CD4-positive, alpha-beta T cell treated with Interleukin-4 for 1 hour (primary cell): ENCODE data around the gene TUBGCP6.

Experiments used
- DNase-seq, 2 donors: peaks; one replicate each; pipeline ENCODE4 v3.0.0-alpha.2; 2020 to 2022

TUBGCP6 gene, protein sequence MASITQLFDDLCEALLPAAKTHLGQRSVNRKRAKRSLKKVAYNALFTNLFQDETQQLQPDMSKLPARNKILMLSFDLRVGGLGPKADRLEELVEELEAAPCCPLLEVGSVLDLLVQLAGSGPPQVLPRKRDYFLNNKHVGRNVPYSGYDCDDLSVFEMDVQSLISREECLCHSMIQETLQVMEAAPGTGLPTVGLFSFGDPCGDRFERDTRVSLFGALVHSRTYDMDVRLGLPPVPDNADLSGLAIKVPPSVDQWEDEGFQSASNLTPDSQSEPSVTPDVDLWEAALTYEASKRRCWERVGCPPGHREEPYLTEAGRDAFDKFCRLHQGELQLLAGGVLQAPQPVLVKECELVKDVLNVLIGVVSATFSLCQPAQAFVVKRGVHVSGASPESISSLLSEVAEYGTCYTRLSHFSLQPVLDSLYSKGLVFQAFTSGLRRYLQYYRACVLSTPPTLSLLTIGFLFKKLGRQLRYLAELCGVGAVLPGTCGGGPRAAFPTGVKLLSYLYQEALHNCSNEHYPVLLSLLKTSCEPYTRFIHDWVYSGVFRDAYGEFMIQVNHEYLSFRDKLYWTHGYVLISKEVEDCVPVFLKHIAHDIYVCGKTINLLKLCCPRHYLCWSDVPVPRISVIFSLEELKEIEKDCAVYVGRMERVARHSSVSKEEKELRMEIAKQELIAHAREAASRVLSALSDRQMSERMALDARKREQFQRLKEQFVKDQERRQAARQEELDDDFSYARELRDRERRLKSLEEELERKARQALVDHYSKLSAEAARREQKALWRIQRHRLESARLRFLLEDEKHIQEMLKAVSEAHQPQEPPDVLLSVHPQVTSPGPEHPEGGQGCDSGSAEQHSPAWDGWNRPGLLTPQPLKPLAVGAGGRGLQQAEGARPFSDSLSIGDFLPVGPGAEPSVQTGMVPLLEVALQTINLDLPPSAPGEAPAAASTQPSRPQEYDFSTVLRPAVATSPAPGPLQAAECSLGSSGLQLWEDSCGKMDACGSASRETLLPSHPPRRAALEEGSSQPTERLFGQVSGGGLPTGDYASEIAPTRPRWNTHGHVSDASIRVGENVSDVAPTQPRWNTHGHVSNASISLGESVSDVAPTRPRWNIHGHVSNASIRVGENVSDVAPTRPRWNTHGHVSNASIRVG (N-terminal part only)

DNA sequence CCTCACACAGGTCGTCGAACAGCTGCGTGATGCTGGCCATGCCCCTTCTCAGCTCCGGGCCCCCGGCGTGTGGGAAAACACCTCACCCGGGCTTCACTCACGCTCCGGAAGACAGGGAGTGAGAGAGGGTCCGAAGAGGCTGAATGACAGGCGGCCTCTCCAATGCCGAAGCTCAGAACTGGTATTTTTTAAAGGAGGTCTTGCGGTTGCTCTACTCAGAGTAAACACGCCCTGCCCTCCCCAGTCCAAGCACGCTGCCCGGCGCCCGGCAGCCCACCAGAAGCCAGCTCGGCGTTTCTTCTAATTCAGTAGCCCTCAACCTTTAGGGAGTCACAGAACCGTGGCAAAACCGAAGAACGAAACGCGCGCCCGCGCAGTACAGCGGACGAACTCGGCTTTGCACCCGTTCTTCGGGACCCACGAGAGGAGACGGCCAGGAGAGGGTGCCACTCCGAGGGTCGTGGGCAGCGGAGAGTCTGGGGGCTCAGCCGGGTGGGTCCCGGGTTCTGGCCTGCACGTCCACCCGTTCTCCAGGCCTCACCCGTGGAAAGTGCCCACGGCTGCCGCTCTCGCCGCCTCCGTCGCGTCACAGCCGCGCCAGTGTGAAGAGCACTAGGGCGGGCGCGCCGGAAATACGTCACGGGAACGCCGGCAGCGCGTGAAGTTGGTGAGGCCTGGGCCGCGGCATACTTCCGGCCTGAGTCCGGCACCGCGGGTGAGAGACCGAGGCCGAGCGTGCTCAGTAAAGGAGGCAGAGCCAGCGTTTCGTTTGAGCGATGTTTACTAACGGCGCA lies at the start of gene TUBGCP6:
TSS of gene TUBGCP6 (minus strand) at position 604 of the 794 bp plus-strand sequence. CDS start at position 40, 564 bp downstream.
- DNase-seq = peak; percentile 90 to 91

DNA sequence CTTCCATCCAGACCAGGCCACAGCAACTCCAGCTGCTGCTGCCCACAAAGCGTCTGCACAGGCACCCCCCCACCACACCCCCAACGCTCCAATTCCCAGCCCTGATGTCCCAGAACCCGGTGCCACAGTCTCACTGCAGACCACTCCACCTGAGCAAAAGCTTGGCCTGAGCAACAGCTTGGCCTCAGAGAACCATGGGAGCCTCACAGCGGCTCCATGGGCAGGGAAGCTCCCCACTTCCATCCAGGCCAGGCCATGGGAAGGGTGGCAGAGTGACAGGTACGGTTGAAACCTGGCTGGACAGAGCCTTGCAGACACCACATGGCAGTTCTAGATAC lies 49.5 kb upstream of the TUBGCP6 start:
- DNase-seq = no peak

DNA sequence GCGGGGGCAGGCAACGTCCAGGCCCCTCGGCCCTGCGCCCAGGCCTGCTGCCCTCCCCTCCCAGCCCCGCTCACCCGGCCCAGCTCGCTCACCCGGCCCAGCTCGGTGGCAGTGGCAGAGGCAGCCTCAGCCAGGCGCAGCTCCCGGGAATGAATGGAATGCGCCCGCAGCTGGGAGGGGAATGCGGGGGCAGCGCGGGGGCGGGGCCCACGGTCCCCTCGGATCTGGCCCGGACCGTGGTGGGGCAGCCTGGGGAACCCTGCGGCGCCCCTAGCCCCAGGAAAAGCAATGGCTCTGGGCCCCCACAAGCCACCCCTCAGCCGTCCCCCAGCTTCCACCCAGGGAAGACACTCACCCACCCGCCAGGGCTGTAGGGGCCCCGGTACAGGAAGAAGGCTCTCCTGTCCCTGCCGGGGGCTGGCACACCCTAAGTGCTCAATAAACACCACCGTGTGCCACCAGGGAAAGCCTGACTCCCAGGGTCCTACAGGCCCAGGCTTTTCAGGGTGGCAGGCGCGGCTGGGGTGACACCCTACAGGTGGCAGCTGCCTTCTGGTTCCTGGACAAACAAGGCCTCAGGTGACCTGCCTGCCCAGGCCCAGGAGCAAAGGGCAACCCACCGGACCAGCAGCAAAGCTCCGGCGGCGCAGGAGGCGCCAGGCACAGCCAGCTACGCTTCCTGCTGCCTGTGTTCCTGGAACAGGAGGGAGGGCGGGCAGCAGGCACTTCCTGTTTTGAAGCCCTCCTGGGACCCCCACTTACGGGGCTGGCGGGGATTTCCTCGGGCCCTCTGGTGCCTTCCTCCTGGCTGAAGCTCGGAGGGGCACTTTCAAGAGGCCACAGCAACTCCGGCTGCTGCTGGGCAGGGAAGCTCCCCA lies 48.9 kb upstream of the TUBGCP6 start:
- no peak for DNase-seq

DNA sequence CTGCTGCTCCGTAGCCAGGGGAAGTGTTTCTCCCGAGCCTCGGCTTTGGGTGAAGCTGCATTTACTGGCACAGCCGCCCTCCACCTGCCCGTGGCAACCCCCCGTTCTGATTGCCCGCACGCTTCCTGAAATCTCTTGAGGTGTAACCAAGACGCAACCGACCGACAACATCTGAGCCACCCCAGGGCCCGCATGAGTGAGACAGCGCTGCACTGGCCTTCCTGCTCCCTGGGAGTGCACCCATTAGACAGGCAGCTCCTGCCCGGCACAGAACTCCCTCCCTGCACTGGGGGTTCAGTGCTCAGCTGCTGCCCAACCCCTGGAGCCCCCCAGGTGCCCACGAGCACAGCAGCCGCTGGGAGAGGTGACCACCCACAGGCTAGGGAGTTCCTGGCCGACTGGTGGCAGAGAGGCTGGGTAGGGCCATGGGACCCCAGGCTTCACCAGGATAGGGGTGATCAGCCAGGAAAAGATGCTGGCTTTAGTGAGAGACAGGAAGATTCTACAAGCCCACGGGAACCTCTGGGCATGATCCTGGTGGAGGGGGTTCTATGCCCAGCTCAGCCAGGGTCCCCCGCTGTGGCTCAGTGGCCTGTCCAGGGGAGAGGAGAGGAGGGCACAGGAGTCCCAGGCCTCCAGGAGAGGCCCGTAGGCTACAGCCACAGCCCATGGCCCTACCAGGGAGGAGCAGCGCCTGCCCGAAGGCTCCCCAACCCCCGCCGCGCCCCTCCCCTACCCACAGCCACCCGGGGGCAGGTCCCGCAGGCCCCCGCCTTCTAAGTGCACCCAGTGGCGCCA lies 48.0 kb upstream of the TUBGCP6 start:
- DNase-seq = peak in 1 of 2 donors; percentile 47

DNA sequence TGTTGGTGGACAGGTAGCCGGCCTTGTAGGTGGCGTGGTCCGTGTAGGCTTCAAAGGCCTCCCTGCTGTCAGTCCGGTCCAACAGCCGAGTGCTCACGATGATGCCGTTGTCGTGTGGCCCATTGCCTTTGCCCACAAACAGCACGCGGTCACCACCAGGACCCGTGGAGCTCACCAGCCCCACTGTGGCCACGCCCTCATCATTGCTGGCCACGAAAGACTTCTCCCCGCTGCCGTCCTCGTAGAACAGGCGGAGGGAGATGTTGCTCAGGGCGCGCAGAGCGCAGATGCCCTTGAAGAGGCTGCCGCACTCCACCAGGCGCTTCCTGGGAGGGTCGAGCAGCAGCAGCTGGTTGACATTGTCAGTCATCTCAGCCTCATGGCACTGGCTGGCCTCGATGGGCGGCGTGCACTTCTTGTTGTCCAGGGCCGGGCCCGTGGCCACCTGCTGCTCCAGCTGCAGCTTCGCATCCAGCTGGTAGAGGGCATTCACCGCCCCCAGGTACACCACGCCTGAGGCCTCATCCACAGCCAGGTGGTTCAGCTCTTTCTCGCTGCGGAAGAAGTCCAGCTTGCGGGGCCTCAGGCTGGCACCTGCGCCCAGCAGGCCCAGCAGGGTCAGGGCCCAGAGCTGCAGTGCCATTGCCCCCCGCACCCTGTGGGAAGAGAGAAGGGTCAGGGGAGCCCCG lies 45.3 kb upstream of the TUBGCP6 start:
- DNase-seq = no peak

DNA sequence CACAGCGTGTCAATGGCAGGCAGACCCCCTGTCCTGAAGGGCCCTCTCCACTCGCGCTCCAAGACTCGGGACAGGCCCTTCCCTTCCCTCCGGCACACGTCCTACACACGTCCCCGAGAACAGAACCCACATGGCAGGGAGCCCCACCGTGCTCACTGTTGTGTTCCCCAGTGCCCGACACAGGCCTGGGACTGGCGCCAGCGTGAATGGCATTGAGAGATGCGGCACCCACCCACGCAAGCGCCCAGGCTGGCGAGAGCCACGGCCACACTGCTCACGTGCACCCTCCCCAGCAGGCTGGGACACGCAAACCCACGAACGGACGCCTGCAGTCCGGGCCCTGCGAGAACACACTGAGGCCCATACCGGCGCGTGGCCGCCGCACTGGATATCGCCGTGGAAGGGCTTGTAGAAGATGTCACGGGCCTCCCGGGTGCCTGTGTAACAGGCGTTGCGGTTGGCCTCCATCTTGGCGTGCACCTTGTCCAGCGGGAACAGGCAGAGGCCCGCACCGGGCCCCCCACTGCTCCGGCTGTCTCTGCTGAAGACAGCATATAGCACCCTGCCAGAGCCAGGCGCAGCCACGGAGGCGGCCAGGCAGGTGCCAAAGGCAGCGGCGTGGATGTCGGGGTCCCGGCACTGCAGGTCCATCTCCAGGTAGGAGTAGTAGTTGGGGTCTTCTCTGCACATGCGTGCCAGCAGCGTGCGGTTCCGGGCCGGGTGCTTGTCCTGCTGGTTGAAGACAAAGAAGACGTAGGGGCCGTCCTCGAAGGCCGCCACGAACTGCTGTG lies 44.5 kb upstream of the TUBGCP6 start:
- DNase-seq = no peak

DNA sequence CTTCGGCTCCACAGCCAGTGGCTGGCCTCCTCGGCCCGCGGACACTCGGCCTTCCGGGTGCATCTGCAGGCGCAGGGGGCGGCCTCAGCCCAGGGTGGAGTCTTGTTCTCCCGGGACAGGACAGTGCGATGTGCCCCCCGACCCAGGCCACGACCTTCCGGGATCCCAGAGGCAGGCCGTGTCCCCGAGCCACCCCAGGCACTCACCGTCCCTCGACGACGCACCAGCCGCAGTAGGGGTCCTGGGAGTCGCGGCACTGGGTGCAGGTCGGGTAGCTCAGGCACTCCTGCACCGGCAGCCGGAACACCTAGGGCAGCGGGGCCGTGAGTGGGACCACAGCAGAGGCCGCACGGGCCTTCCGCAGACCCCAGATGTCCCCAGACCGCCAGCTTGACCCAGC lies 42.9 kb upstream of the TUBGCP6 start:
- DNase-seq = no peak

DNA sequence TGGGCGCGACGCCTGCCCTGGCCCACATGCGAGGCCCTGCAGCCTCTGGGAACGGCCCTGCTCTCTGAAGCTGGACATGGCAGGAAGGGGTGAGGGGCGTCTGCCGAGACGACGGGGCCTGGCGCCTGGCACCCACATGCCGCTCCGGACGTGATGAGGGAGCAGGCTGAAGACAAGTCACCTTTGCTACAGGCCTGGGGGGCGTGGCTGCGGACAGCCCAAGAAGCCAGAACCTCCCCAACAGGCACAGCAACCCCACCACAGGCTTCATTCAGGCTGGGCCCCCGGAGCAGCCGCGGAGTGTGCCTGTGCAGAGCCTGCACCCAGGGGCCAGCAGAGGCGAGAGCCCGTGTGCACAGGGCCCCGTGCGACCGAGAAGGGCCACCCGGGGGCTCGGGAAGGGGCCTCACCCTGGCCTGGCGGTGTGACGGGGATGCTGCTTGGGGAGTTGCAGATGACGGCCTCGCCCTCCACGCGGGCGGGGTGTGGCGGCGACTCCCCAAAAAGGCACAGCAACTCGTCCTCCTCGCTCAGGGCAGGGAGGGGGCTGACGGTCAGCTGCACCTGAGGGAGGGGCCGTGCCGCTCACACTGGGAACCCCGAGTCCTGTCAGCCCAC lies 42.0 kb upstream of the TUBGCP6 start:
- DNase-seq = no peak

DNA sequence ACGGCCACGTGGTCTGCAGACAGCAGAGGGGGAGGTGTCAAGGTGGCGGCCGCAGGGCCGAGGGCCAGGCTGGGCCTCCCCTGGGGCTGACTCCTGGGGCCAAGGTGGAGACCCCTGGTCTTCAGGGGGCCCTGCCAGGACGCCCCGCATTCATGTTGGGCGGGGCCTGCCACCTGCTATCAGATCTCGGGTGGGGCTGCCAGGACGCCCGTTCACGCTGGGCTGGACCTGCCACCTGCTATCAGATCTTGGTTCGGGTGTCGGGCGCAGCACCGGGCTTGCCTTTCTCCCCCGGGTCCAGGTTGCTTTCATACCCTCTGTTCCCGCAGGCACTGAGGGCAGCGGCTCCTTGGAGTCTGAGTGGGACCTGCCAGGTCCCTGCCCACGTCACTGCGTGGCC lies 41.5 kb upstream of the TUBGCP6 start:
- DNase-seq = no peak

DNA sequence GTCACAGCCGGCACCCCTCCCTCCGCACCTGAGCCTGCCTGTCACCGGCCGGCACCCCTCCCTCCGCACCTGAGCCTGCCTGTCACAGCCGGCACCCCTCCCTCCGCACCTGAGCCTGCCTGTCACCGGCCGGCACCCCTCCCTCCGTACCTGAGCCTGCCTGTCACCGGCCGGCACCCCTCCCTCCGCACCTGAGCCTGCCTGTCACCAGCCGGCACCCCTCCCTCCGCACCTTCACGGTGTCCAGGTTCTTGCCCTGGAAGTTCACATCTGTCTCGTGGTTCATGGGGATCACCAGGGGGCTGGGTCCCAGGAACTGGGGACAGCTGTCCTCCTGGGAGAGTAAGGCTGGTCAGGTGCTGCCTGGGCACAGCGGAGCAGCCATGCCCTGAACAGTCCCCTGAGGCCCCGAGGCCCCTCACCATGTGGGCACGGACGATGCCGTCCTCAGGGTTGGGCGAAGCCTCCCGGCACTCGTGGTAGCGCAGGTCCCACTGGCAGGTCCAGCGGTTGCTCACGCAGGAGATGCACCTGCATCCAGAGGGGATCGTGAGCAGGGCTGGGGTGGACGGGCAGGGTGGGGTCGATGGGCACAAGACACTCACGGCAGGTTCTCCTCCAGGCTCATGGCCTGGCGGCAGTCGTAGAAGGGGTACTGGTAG lies 40.9 kb upstream of the TUBGCP6 start:
- no peak for DNase-seq

DNA sequence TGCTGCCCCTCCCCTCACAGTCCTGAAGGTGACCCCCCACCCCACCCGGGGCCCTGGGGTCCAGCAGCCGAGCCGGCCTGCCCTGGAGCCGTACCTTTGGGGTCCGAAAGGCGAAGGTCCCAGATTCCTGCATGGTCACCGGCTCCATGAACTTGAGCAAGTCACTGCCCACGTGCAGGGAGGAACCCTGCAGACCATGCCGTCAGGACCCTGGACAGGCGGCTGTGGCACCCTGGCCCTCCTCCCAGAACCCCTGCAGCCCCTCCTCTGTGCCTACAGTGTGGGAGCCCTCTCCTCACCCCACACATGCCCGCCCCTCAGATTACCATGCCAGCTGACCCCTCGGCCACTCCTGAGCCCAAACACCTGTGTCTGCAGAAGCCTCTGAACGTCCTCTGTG lies 39.7 kb upstream of the TUBGCP6 start:
- DNase-seq = no peak

DNA sequence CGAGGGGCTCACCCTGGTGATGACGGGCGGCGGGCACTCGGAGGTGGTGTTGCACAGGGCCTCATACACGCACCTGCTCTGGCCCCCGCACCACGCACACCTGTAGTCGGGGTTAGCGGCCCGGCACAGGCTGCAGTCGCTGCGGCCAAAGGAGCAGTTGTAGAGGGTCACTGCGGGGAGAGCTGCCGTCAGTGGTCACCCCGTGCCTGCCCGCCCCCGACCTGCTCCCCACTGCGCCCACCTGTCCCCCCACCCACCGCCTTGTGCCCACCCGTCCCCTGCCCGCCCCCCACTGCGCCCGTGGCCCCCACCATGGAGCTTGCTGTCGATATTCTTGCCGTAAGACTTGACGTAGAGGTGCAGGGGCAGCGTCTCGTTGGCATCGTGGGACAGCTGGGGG lies 39.0 kb upstream of the TUBGCP6 start:
- no peak for DNase-seq

DNA sequence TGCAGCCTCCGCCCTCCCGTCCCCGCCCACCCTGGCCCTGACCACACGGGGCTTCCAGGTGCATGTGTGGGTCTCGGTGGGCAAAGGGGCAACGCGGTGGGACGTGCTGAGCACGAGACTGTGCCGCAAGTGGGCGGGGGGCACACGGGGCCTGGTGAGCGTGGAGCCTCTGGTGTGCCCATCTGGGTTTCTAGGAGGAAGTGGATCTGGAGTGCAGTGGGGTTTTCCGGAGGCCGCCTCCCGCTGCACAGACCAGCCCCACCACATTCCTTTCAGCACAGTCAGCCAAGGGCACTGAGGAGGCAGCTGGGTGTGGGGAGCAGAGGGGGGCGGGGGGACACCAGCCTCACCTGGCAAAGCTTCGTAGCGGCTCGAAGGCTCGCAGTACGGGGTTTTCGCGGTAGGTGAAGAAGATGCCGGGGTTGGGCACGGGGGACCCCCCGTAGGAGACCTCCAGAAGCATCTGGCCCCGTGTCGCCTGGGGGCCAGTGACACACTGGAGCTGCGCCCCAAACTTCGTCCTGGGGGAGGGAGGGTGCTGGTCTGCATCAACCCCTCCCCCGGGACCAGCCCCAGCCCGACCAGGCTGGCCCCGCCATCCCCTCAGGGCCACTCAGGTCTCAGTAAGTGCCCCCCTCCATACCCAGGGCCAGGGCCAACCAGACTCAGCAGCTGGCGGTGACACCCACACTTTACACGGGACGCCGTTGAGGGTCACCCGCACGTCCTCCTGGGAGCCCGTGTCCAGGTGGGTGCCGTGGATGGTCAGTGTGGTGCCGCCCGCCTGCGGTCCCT lies 37.7 kb upstream of the TUBGCP6 start:
- DNase-seq = no peak

DNA sequence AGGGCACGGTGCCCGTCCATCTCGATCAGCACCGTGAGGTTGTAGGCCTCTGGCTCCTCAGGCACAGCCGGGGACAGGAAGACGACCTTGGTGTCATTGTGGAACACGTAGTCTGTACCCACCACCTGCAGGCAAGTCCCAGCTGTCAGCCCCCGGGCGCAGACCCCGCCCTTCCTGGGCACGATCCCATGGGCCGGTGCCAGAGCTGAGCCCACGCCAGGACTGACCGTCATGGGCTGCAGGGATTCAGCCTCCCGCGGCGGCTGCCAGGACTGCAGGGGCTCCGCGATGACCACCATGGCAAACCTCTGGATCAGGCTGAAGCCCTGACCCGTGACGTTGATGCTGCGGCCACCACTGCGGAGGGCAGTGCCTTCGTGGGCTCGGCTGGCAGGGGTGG lies 37.1 kb upstream of the TUBGCP6 start:
- no peak for DNase-seq

DNA sequence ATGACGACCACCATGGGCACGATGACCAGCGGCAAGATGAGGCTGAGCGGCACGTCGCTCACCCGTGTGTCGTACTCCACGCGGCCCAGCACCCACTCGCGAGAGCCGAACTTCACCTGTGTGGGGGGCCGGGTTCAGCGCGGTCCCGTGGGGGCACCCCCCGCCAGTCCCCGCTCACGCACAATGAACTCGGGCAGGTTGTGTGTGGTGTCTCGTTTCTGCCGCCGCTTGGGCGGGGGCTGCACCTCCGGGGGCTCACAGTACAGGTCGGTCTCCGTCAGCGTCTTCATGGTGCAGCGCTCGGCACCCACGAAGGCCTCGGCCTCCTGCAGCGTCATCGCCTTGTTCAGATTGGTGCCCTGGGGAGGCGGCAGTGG lies 36.5 kb upstream of the TUBGCP6 start:
- DNase-seq = no peak

DNA sequence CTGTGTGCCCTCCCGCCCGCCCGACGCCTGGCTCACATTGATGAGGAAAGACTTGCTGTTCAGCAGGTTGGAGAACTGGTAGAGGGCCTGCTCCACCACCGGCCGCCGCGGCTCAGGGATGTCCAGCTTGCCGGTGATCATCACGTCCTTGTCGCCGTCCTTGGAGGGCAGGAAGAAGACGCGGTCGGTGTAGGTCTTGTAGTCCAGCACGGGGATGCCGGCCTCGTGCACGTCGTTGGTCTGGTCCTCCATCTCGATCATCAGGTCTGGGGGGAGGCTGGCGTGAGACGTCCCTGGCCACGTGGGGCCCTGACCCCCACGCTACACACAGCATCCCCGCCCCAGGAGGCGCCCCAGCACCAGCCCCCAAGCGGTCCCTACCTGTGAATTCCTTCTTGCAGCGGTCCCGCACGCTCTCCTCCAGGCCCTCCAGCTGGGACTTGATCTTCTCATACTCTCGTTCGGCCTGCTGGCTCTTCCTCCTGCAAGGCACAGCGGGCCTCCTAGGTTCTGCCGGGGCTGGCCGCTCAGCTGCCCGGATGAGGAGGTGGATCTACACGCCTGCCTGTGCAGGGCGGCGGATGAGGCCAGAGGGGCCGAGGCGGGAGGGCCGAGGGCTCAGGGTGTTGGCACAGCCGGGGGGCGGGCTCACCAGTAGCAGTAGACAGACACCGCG lies 36.0 kb upstream of the TUBGCP6 start:
- no peak for DNase-seq
